HG03097 (cell line): ENCODE data around the gene RBP5.

Experiments
- ATAC-seq: cut with Tn5 transposase; IDR thresholded peaks from one replicate; pipeline ENCODE4 v1.9.1; 2021; ENCODE audit not compliant: unreplicated experiment, low FRiP score

RBP5 gene

GRCh38 chr12:7128681-7129286 is at the start of gene RBP5:
TSS of gene RBP5 (minus strand) at chr12:7128889. CDS start at chr12:7128775, 114 bp downstream.
- no peak for ATAC-seq

- no peak for ATAC-seq
These were observed 49.8 kb upstream of the RBP5 start for GRCh38 chr12:7178481-7178880.

GRCh38 chr12:7176595-7176994 is 47.9 kb upstream of the RBP5 start:
- no peak for ATAC-seq

GRCh38 chr12:7175493-7175892 is 46.8 kb upstream of the RBP5 start:
- no peak for ATAC-seq

GRCh38 chr12:7171854-7172253 is 43.2 kb upstream of the RBP5 start:
- ATAC-seq: no peak

GRCh38 chr12:7169951-7170350 is 41.3 kb upstream of the RBP5 start:
- no peak for ATAC-seq

- ATAC-seq: no peak
These were observed 34.0 kb upstream of the RBP5 start for GRCh38 chr12:7162691-7163114.

- no peak for ATAC-seq
These were observed 33.1 kb upstream of the RBP5 start for GRCh38 chr12:7161811-7162210.

GRCh38 chr12:7161327-7161726 is 32.6 kb upstream of the RBP5 start:
- no peak for ATAC-seq

GRCh38 chr12:7160183-7160582 is 31.5 kb upstream of the RBP5 start:
- ATAC-seq: no peak

- ATAC-seq: no peak
These were observed 30.3 kb upstream of the RBP5 start for GRCh38 chr12:7158781-7159609.

- no peak for ATAC-seq
These were observed 28.7 kb upstream of the RBP5 start for GRCh38 chr12:7157391-7157790.

- ATAC-seq: no peak
These were observed 27.8 kb upstream of the RBP5 start for GRCh38 chr12:7156259-7157197.

- ATAC-seq: no peak
These were observed 26.9 kb upstream of the RBP5 start for GRCh38 chr12:7155471-7156034.

- ATAC-seq: no peak
These were observed 26.3 kb upstream of the RBP5 start for GRCh38 chr12:7154901-7155470.

GRCh38 chr12:7154042-7154441 is 25.4 kb upstream of the RBP5 start:
- ATAC-seq: no peak

GRCh38 chr12:7152818-7153217 is 24.1 kb upstream of the RBP5 start:
- ATAC-seq: no peak

GRCh38 chr12:7151532-7151931 is 22.8 kb upstream of the RBP5 start:
- no peak for ATAC-seq

- no peak for ATAC-seq
These were observed 22.2 kb upstream of the RBP5 start for GRCh38 chr12:7150841-7151240.

- no peak for ATAC-seq
These were observed 21.7 kb upstream of the RBP5 start for GRCh38 chr12:7150356-7150755.
